Ishikawa (cell line): ENCODE results near the gene TRIM33.

Experiments
- CEBPB ChIP-seq: IDR thresholded peaks from 2 replicates; pipeline ENCODE4 v1.6.1; 2012
- CREB1 ChIP-seq: IDR thresholded peaks from 2 replicates; pipeline ENCODE4 v1.6.1; 2012; ENCODE audit warnings: low read depth
- EGR1 ChIP-seq: IDR thresholded peaks from 2 replicates; pipeline ENCODE4 v1.6.1; 2012
- EP300 ChIP-seq: IDR thresholded peaks from 2 replicates; pipeline ENCODE4 v1.6.1; 2012; ENCODE audit warnings: borderline replicate concordance
- NFIC ChIP-seq: IDR thresholded peaks from 2 replicates; pipeline ENCODE4 v1.6.1; 2012
- RAD21 ChIP-seq: IDR thresholded peaks from 2 replicates; pipeline ENCODE4 v1.6.1; 2012; ENCODE audit warnings: low read depth
- REST ChIP-seq: IDR thresholded peaks from 2 replicates; pipeline ENCODE4 v1.6.1; 2012; ENCODE audit warnings: low read depth, mild to moderate bottlenecking
- TAF1 ChIP-seq: IDR thresholded peaks from 2 replicates; pipeline ENCODE4 v1.6.1; 2012; ENCODE audit warnings: low read depth, mild to moderate bottlenecking
- TCF12 ChIP-seq: IDR thresholded peaks from 2 replicates; pipeline ENCODE4 v1.6.1; 2012; ENCODE audit warnings: low read depth
- TEAD4 ChIP-seq: IDR thresholded peaks from 2 replicates; pipeline ENCODE4 v1.6.1; 2012
- USF1 ChIP-seq: IDR thresholded peaks from 2 replicates; pipeline ENCODE4 v1.6.1; 2012
- ZBTB7A ChIP-seq: IDR thresholded peaks from 2 replicates; pipeline ENCODE4 v1.6.1; 2012; ENCODE audit warnings: low read depth
- TF ChIP-seq, protein P1 (sequence below): IDR thresholded peaks from 2 replicates; pipeline ENCODE4 v1.6.1; 2012

DNA sequence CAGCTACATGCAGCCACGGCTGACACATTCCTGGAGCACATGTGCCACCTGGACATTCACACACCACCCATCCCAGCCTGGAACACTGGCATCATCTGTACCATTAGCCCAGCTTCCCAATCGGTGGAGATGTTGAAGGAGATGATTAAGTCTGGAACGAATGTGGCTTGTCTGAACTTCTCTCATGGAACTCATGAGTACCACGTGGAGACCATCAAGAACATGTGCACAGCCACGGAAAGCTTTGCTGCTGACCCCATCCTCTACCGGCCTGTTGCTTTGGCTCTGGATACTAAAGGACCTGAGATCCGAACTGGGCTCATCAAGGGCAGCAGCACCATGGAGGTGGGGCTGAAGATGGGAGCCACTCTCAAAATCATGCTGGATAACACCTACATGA, 25.0 kb upstream of the TRIM33 start:
- TF ChIP-seq REST (no peak), EP300 (no peak), TEAD4 (no peak), CEBPB (no peak), USF1 (no peak), ZBTB7A (no peak), TAF1 (no peak), NFIC (no peak), EGR1 (no peak), TCF12 (no peak), CREB1 (no peak), RAD21 (no peak)
- TF ChIP-seq, protein P1, sequence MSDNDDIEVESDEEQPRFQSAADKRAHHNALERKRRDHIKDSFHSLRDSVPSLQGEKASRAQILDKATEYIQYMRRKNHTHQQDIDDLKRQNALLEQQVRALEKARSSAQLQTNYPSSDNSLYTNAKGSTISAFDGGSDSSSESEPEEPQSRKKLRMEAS, result no peak
